ENCODE data around the gene MSX2.

The MSX2 gene

DNA sequence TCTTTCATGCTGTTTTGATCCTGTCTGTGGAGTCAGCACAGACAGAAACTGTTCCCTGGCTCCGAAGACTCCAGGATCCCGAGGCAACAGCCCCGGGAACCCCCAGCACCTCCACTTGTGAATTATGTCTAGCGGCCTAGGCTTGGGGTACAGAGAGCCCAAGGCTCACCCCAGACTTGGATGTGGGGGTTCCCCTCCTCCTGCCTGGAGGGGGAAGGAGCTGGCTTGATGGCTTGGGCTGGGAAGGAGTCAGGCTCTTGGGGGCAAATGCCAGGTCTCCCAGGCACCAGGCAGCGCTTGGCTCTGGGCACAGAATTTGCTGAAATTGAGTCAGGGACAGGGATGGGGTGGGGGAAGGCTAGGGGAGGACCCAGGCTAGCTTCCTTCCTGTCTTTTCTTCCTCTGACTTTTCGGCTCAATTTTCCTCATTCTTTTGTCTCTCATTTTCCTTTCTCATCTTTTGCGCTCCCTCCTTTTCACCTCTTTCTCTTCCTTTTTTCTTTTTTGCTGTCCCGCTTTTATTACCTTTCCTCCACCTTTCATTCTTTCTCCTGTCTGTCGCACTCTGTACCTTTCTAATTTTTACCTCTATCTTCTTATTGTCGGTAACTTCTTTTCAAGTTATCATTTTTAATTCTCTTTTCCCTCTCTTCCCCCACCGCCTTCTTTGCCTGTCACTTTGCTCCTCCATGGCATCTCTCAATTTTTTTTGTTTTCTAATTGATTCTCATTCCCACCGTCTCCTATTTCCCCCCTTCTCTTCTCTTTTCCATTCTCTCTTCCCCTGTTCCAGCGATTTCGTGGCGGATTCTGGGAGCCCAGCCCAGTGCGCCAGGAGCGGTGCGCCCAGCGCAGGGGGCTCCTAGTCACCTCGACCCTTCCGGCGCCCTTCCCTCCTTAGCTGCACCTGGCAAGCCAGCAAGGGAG, 10.5 kb downstream of the MSX2 start:
- DNase-seq (ENCODE audit: low spot score in 2 of 2) (no peak), ATAC-seq (ENCODE audit: low read depth) (no peak)
- Mint-ChIP-seq H3K27ac (no peak overlapping the region), H3K27me3 (peaks cover 16% of the 10 kb centered on the region), H3K9me3 (peaks cover 1% of the 10 kb centered on the region), H3K36me3 (no peaks in the 10 kb centered on the region), H3K4me1 (peaks cover 2% of the 10 kb centered on the region), H3K4me3 (no peak overlapping the region)

DNA sequence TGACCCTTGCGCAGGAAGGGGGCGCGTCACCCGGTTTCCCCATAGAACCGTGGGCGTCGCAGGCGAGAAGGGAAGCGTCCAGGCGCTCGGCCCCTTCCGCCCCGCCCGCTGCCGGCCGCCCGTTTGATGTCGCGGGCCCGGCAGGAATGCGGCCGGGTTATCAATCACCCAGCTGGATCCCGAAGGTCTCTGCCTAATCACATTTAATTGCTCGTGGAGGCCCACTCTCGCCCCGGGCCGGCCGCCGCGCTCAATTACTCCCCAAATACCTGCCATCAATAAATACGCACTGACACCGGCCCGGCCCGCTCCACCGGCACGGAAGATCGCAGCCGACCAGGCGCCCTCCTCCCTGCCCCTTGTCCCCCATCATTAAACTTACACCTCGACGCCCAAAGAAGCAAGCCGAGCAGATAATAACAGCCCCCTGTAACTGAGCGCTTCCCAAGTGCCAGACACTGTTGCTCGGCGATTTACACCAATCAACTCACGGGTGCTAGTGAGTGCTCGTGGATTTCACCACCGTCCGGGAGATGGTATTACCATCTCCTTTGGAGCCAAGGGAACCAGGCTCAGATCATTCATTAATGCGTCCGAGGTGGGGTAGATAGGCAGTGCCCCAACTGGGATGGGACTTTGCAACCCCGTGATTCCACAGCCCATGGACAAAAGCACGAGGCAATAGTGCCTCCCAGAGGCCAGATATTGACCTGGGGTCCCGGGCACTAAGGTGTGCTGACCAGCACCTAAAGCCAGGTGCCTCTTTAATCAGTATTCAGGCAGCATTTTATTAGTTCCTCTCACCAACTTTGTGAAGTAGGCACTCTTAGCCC, 11.3 kb downstream of the MSX2 start:
- no peak for DNase-seq (ENCODE audit: low spot score in 2 of 2)
- no peaks in the 10 kb centered on the region for H3K36me3 Mint-ChIP-seq

DNA sequence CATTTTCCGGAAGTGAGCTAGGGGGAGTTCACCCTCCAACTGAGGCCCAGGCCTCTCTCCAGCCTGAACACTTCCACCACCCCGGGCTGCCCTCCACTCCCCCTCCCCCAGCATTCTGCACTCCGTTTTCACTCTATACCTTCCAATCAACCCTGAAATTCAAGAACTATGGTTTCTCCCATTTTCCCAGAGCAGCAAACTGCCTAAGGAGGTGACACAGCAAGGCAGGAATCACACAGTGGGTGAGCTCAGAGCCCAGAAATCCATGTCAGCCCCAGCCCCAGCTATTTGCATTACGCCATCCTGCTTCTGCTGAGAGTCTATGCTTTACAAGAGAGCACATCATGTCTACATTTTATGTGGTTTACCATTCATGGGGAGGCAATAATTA, 11.9 kb downstream of the MSX2 start:
- no peak overlapping the region for H3K27ac Mint-ChIP-seq
- peaks cover 2% of the 10 kb centered on the region for H3K4me1 Mint-ChIP-seq
- no peak for ATAC-seq (ENCODE audit: low read depth)
- DNase-seq (ENCODE audit: low spot score in 2 of 2), result no peak
- H3K27me3 Mint-ChIP-seq, result peaks cover 14% of the 10 kb centered on the region
- peaks cover 1% of the 10 kb centered on the region for H3K9me3 Mint-ChIP-seq
- no peak overlapping the region for H3K4me3 Mint-ChIP-seq
- H3K36me3 Mint-ChIP-seq, result no peaks in the 10 kb centered on the region

More for the DNA sequence above, 11.3 kb downstream of the MSX2 start:
- no peak for ATAC-seq (ENCODE audit: low read depth)
- Mint-ChIP-seq H3K27ac (no peak overlapping the region), H3K9me3 (peaks cover 1% of the 10 kb centered on the region), H3K27me3 (peaks cover 16% of the 10 kb centered on the region), H3K4me3 (no peak overlapping the region), H3K4me1 (peaks cover 2% of the 10 kb centered on the region)

DNA sequence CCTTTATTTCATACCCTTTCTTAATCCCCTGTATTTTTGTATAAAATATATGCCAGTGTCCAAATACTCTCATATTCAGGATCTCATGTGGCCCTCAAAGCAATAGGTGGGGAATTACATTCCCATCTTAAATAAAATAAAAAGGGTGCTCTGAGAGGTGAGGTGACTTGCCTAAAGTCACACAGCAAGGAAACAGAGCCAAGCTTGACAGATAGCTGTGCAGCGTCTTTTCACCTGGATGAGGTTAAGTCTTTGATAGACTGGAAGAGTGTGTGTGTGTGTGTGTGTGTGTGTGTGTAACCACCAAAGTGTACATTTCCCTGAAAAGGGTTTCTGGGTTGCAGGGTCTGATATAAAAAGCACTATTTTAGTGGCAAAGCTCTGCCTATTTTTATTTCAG, 12.4 kb downstream of the MSX2 start:
- DNase-seq (ENCODE audit: low spot score in 2 of 2) (no peak), ATAC-seq (ENCODE audit: low read depth) (no peak)
- H3K27me3 Mint-ChIP-seq, result peaks cover 14% of the 10 kb centered on the region
- H3K4me3 Mint-ChIP-seq, result no peak overlapping the region
- peaks cover 2% of the 10 kb centered on the region for H3K4me1 Mint-ChIP-seq
- H3K36me3 Mint-ChIP-seq, result no peaks in the 10 kb centered on the region
- peaks cover 3% of the 10 kb centered on the region for H3K9me3 Mint-ChIP-seq
- no peak overlapping the region for H3K27ac Mint-ChIP-seq

DNA sequence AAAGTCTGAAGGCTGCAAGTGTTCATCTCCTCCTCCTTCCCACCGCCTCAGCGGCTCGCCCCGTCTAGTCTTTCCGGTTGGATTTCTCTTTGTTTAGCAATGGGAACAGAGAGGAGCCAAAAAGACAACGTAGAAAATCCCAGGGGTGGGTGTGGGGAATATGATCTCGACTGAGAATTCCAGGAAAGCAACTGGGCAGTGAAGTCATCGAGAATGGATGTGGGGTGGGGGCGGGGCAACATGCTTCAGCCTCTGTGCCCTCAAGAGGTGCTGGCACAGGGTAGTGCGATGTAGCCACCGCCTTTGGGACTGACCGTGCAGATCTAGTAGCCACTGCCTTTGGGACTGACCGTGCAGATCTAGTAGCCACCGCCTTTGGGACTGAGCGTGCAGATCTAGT, 12.9 kb downstream of the MSX2 start:
- no peak for ATAC-seq (ENCODE audit: low read depth)
- peaks cover 3% of the 10 kb centered on the region for H3K9me3 Mint-ChIP-seq
- H3K4me3 Mint-ChIP-seq, result no peak overlapping the region
- peaks cover 14% of the 10 kb centered on the region for H3K27me3 Mint-ChIP-seq
- no peaks in the 10 kb centered on the region for H3K36me3 Mint-ChIP-seq
- no peak overlapping the region for H3K27ac Mint-ChIP-seq
- peaks cover 2% of the 10 kb centered on the region for H3K4me1 Mint-ChIP-seq
- DNase-seq (ENCODE audit: low spot score in 2 of 2), result no peak

DNA sequence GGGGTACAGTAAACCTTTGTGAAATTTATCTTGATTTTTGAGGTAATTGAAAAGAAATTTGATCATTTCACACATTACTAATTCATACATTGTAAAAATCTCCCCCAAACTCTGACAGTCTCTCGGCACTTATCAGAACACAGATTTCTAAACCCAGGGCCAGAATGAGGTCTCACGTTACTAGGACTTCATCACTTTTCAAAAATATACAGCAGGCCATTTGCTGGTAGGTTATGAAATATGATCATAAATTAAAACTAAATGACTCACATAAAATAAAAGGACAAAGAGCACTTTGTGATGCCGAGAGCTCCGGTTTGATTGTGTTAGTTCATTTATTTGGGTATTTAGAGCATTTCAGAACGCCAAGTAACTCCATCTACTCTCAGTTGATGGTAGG, 17.0 kb downstream of the MSX2 start:
- peaks cover 1% of the 10 kb centered on the region for H3K27me3 Mint-ChIP-seq
- DNase-seq (ENCODE audit: low spot score in 2 of 2) (no peak), ATAC-seq (ENCODE audit: low read depth) (no peak)
- no peak overlapping the region for H3K27ac Mint-ChIP-seq
- peaks cover under 1% of the 10 kb centered on the region for H3K4me1 Mint-ChIP-seq
- peaks cover 4% of the 10 kb centered on the region for H3K9me3 Mint-ChIP-seq
- peaks cover 2% of the 10 kb centered on the region for H3K36me3 Mint-ChIP-seq
- no peak overlapping the region for H3K4me3 Mint-ChIP-seq

DNA sequence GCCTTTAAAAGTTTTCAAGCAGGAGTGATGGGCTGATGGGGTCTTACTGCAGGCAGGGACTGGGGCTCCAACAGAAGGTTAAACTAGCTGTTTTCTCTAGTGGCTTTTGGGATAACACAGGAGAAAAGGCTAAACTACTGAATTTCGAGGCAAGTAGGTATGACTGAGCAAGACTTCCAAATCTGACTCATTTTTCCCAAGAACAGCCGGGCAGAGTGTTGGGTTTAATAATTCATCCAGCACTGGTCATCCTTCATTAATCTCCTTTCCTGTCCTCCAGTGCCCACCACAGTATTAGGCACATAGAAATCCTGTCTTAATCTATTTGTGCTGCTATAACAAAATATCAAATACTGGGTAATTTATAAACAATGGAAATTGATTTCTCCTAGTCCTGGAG, 20.5 kb downstream of the MSX2 start:
- ATAC-seq (ENCODE audit: low read depth), result no peak
- H3K4me1 Mint-ChIP-seq, result no peaks in the 10 kb centered on the region

DNA sequence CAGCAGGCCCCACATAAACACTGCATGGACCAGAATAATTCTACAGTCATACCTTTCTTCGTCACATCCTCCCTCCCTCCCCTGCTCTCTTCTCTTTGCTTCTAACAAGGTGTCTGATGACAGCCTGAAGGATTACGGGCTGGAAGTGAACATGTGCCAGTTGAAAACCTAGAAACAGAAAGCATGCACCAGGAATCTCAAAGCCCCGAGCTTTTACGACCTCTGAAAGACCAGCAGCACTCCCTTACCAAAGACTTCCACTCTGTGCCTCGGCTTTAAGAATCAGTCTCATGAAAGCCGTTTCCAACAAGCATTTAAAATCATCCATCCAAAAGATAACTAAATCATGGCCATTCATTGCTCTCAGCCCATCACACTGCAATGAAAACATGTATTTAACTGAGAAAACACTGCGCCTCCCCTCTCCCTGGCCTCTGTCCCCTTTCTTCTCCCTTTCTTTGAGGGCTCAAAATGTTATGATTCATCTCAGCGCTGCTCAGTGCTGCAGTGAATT, 21.3 kb downstream of the MSX2 start:
- Mint-ChIP-seq H3K9me3 (peaks cover 4% of the 10 kb centered on the region), H3K36me3 (peaks cover 2% of the 10 kb centered on the region), H3K27ac (no peak overlapping the region), H3K4me3 (no peak overlapping the region), H3K4me1 (no peaks in the 10 kb centered on the region), H3K27me3 (peaks cover 3% of the 10 kb centered on the region)
- DNase-seq (ENCODE audit: low spot score in 2 of 2) (no peak), ATAC-seq (ENCODE audit: low read depth) (no peak)

More for the DNA sequence above, 20.5 kb downstream of the MSX2 start:
- Mint-ChIP-seq H3K9me3 (peaks cover 4% of the 10 kb centered on the region), H3K4me3 (no peak overlapping the region), H3K27ac (no peak overlapping the region), H3K36me3 (peaks cover 2% of the 10 kb centered on the region), H3K27me3 (peaks cover 3% of the 10 kb centered on the region)
- no peak for DNase-seq (ENCODE audit: low spot score in 2 of 2)

DNA sequence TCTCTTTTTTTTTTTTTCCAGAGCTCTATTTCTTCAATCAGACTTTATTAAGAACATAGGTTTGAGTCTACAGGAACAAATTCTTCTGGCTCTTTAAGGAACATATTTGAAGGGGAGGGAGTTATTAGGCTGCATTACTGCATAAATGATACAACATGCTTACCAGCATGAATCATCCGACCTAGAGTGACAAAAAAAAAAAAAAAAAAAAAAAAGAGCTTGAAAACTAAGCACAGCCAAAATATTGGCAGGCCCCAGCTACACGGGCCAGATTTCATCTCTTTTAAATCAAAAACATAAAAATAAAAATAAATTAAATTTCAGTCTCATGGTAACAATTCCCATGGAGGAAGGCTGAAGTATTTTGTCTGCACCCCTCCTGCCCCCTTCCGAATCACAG, 26.3 kb downstream of the MSX2 start:
- Mint-ChIP-seq H3K27ac (no peak overlapping the region), H3K4me1 (no peaks in the 10 kb centered on the region), H3K4me3 (no peak overlapping the region), H3K27me3 (peaks cover 3% of the 10 kb centered on the region), H3K36me3 (no peaks in the 10 kb centered on the region), H3K9me3 (no peaks in the 10 kb centered on the region)
- no peak for DNase-seq (ENCODE audit: low spot score in 2 of 2)
- ATAC-seq (ENCODE audit: low read depth), result no peak

DNA sequence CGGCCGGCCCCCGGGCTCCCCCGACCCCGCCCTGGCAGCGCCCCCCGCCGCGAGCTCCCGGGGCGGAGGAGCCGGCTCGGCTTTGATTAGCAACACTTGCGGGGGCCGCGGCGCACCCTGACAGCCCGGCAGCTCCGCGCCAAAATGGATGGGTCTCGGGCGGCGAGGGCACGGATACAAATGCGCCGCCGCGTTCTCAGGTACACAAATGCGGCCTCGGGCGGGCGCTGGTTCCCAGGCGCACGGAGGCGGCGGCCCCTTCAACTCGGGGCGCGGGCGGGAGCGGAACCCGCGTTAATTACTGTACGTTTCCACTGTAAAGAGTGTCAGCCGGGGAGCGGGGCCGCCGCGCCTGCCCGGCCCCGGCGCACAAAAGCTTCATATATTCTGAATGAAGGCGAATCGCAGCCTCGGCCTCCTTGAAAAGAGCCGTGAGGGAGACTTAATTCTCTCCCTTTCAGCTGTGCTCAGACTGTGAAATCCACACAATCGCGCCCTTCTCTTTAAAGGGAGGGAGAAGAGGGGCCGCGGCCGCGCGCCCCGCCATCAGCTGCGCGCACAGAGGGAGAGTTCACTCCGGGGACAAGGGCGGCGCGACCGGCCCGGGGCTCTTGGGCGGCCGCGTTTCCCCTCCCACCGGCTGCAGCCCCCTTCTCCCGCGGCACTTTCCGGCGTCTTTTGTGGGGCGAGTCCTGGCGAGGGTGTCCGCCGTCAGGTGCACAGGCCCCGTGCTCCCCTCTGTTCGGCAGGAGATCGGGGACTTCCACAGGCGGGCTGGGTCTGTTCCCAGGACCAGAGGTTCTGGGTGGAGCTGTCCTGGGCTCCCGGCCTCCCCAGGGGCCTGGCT, 27.0 kb downstream of the MSX2 start:
- ATAC-seq (ENCODE audit: low read depth), result no peak
- H3K4me3 Mint-ChIP-seq, result no peak overlapping the region
- H3K27me3 Mint-ChIP-seq, result peaks cover 3% of the 10 kb centered on the region

DNA sequence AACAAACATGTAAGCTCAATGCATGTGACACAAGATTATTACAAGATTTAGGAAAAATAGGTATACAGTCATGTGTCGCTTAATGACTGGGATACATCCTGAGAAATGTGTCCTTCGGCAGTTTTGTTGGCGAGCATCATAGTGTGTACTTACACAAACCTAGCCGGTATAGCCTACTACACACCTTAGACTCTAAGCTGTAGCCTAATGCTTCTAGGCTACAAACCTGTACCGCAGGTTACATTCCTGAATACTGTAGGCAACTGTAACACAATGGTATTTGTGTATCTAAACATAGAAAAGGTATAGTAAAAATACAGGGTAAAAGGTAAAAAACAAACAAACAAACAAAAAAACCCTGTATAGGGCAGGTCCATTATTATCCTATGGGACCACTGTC, 27.7 kb downstream of the MSX2 start:
- peaks cover 3% of the 10 kb centered on the region for H3K27me3 Mint-ChIP-seq
- H3K4me1 Mint-ChIP-seq, result no peaks in the 10 kb centered on the region
- no peak overlapping the region for H3K27ac Mint-ChIP-seq
- no peaks in the 10 kb centered on the region for H3K36me3 Mint-ChIP-seq
- no peak for DNase-seq (ENCODE audit: low spot score in 2 of 2)
- ATAC-seq (ENCODE audit: low read depth), result no peak
- no peaks in the 10 kb centered on the region for H3K9me3 Mint-ChIP-seq
- no peak overlapping the region for H3K4me3 Mint-ChIP-seq

More for the DNA sequence above, 27.0 kb downstream of the MSX2 start:
- H3K36me3 Mint-ChIP-seq, result no peaks in the 10 kb centered on the region
- no peaks in the 10 kb centered on the region for H3K9me3 Mint-ChIP-seq
- no peak overlapping the region for H3K27ac Mint-ChIP-seq
- no peak for DNase-seq (ENCODE audit: low spot score in 2 of 2)
- H3K4me1 Mint-ChIP-seq, result no peaks in the 10 kb centered on the region

DNA sequence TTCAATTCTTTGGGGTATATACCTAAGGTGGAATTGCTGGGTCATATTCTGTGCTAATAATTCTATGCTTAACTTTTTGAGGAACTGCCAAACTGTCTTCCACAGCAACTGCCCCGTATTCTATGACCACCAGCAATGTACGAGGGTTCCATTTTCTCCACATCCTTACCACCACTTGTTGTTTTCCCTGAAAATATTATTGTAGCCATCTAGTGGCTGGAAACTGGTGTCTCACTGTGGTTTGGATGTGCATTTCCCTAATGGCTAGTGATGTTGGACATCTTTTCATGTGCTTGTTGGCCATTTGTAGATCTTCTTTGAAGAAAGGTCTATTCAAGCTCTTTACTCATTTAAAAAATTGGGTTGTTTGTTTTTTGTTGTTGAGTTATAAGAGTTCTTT, 30.7 kb downstream of the MSX2 start:
- H3K4me3 Mint-ChIP-seq, result no peak overlapping the region
- no peak overlapping the region for H3K27ac Mint-ChIP-seq
- H3K27me3 Mint-ChIP-seq, result no peaks in the 10 kb centered on the region
- ATAC-seq (ENCODE audit: low read depth), result no peak
- H3K4me1 Mint-ChIP-seq, result no peaks in the 10 kb centered on the region
- H3K9me3 Mint-ChIP-seq, result no peaks in the 10 kb centered on the region
- H3K36me3 Mint-ChIP-seq, result no peaks in the 10 kb centered on the region
- no peak for DNase-seq (ENCODE audit: low spot score in 2 of 2)

DNA sequence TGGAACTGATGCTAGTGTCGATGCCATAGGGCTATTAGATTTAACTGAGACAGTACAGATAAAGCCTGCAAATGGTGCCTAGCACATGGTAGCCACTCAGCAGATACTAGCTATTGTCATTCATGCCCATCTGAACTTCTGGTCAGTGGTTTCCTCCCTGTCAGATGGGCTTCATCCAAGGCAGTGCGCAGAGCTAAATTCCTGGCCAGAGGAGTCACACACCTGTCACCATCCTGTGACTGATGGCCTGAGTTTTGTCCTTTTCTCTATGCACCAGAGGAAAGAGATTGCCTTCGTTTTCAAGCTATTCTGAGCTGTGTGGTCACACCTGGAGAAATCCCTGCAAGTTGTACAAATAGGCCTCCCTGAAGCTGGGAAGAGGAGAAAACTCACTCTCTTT, 34.7 kb downstream of the MSX2 start:
- no peaks in the 10 kb centered on the region for H3K4me1 Mint-ChIP-seq
- H3K27me3 Mint-ChIP-seq, result no peaks in the 10 kb centered on the region
- ATAC-seq (ENCODE audit: low read depth), result no peak
- H3K4me3 Mint-ChIP-seq, result no peak overlapping the region
- no peak for DNase-seq (ENCODE audit: low spot score in 2 of 2)
- H3K9me3 Mint-ChIP-seq, result no peaks in the 10 kb centered on the region
- H3K36me3 Mint-ChIP-seq, result no peaks in the 10 kb centered on the region
- no peak overlapping the region for H3K27ac Mint-ChIP-seq
